Endothelial cell of umbilical vein (primary cell): ENCODE measurements around the gene ARSB. TPM values are rescaled to one million over a fixed set of nuclear protein-coding genes. Genes with fewer than 3 reads are reported as not detected.

Experiments used
- BruUV-seq: library from RNA; stranded (reverse); fragments of 400-500 nt; replicated peaks from 2 replicates; lab custom pipeline; 2021; lab: Mats Ljungman, UMichigan
- CTCF ChIA-PET: fragments of 300-600, 350-600 bp; sonication (Branson Sonifier 250); formaldehyde crosslinking; loops from one replicate; lab custom pipeline; 2021; ENCODE audit warnings: antibody characterized with exemption, inconsistent platforms; lab: Charles Lee
- POLR2A ChIA-PET: fragments of 300-600, 350-600 bp; sonication (Branson Sonifier 250); formaldehyde crosslinking; loops from one replicate; lab custom pipeline; 2021; ENCODE audit warnings: antibody characterized with exemption, inconsistent platforms; lab: Charles Lee
- DNase-seq: peaks from one replicate; pipeline ENCODE4 v3.0.0-alpha.2; 2011; ENCODE audit warnings: low read depth, low spot score
- FAIRE-seq: peaks from 2 replicates; lab custom pipeline; 2011; peaks lifted over from hg19 to GRCh38; lab: Jason Lieb, UNC
- H2AFZ ChIP-seq: 2 replicates; pipeline ENCODE4 v1.6.0; 2012; ENCODE audit warnings: low read depth, low read length, control low read depth, inconsistent platforms
- H3K27ac ChIP-seq: 2 replicates; pipeline ENCODE4 v1.5.1; 2011; ENCODE audit warnings: low read depth, mild to moderate bottlenecking, control low read depth, low read length, moderate library complexity; ENCODE audit not compliant: insufficient read depth
- H3K27me3 ChIP-seq, 2 experiments: 2 replicates each; pipeline versions ENCODE4 v1.6.0 to v1.6.1; 2011; ENCODE audit warnings: low read length in 2 of 2, mixed read lengths in 1 of 2; ENCODE audit not compliant: control insufficient read depth in 2 of 2, insufficient read depth in 2 of 2
- H3K36me3 ChIP-seq, 2 experiments: 2 replicates in 1 of 2; 3 replicates in 1 of 2; pipeline ENCODE4 v1.5.1; 2011; ENCODE audit warnings: low read length in 2 of 2, mild to moderate bottlenecking in 1 of 2, moderate library complexity in 1 of 2; ENCODE audit not compliant: control insufficient read depth in 2 of 2, insufficient read depth in 2 of 2; ENCODE audit errors: extremely low read depth in 1 of 2
- H3K4me1 ChIP-seq: 3 replicates; pipeline ENCODE4 v1.5.1; 2011; ENCODE audit warnings: mild to moderate bottlenecking, low read length; ENCODE audit not compliant: control insufficient read depth, insufficient read depth; ENCODE audit errors: extremely low read depth
- H3K4me2 ChIP-seq: 2 replicates; pipeline ENCODE4 v1.6.1; 2011; ENCODE audit warnings: low read length, control low read depth, mixed read lengths; ENCODE audit not compliant: insufficient read depth
- H3K4me3 ChIP-seq, 3 experiments: fragments of 200-600 bp in 1 of 3; sonication (generic), shearing (Covaris generic) in 1 of 3; replicated peaks in 1 of 3; 2 replicates each; pipeline ENCODE4 v1.5.1; 2011 to 2016; ENCODE audit warnings: control low read depth in 3 of 3, low read length in 3 of 3, mild to moderate bottlenecking in 2 of 3, inconsistent platforms in 1 of 3, low read depth in 1 of 3, moderate library complexity in 1 of 3; ENCODE audit not compliant: insufficient read depth in 1 of 3
- H3K79me2 ChIP-seq: 2 replicates; pipeline ENCODE4 v1.6.0; 2012; ENCODE audit warnings: low read length, inconsistent platforms; ENCODE audit not compliant: control insufficient read depth, insufficient read depth
- H3K9ac ChIP-seq: replicated peaks from 2 replicates; pipeline ENCODE3; 2011; ENCODE audit warnings: low read length, control low read depth; ENCODE audit not compliant: insufficient read depth; ENCODE audit errors: extremely low read depth
- H3K9me1 ChIP-seq: replicated peaks from 3 replicates; pipeline ENCODE4 v1.6.0; 2011; ENCODE audit warnings: mild to moderate bottlenecking, low read length; ENCODE audit not compliant: control insufficient read depth, insufficient read depth; ENCODE audit errors: extremely low read depth
- H3K9me3 ChIP-seq: replicated peaks from 2 replicates; pipeline ENCODE4 v1.5.1; 2012; ENCODE audit warnings: low read length, inconsistent platforms; ENCODE audit not compliant: control insufficient read depth, insufficient read depth
- H4K20me1 ChIP-seq: replicated peaks from 2 replicates; pipeline ENCODE3; 2011; ENCODE audit warnings: mild to moderate bottlenecking, low read length; ENCODE audit not compliant: control insufficient read depth, insufficient read depth; ENCODE audit errors: extremely low read depth
- EZH2 ChIP-seq: IDR thresholded peaks from 2 replicates; pipeline ENCODE4 v1.6.1; 2012; ENCODE audit warnings: borderline replicate concordance, low read depth, mild to moderate bottlenecking, moderate library complexity, low read length, inconsistent platforms; ENCODE audit not compliant: severe bottlenecking
- FOS ChIP-seq: IDR thresholded peaks from 2 replicates; pipeline ENCODE4 v1.6.1; 2011; ENCODE audit warnings: mild to moderate bottlenecking, low read length, moderate library complexity, borderline replicate concordance; ENCODE audit not compliant: insufficient read depth
- GATA2 ChIP-seq: IDR thresholded peaks from 2 replicates; pipeline ENCODE4 v1.7.0; 2011; ENCODE audit warnings: low read depth, mild to moderate bottlenecking, moderate library complexity, mixed read lengths, low read length; ENCODE audit not compliant: insufficient read length, insufficient read depth
- JUN ChIP-seq: IDR thresholded peaks from 2 replicates; pipeline ENCODE4 v1.6.1; 2011; ENCODE audit warnings: borderline replicate concordance, low read depth; ENCODE audit not compliant: insufficient read length, insufficient read depth
- MYC ChIP-seq: IDR thresholded peaks from one replicate; pipeline ENCODE4 v1.6.1; 2011; ENCODE audit warnings: mild to moderate bottlenecking, low read depth, low read length
- POLR2A ChIP-seq: IDR thresholded peaks from 2 replicates; pipeline ENCODE4 v1.6.1; 2012; ENCODE audit warnings: low read depth, mild to moderate bottlenecking, control low read depth, low read length
- POLR2AphosphoS5 ChIP-seq: IDR thresholded peaks from 2 replicates; pipeline ENCODE4 v1.6.1; 2012; ENCODE audit warnings: low read depth, mild to moderate bottlenecking, control low read depth, low read length, moderate library complexity; ENCODE audit not compliant: insufficient read depth
- dilution Hi-C: fragments of 300-500 bp; cut with MboI; formaldehyde crosslinking; loops from one replicate; pipeline ENCODE4 v1.15.0; 2019; ENCODE audit warnings: low sequenced_read_pairs; ENCODE audit not compliant: extremely low pct_ligation_motif_present
- intact Hi-C: fragments of 100-400 bp; cut with micrococcal nuclease; formaldehyde crosslinking; loops from one replicate; pipeline ENCODE4 v1.10.0; 2022
- polyA plus RNA-seq, 4 experiments: library from polyadenylated mRNA; depleted of rRNA in 3 of 4; stranded (reverse) in 3 of 4; unstranded in 1 of 4; fragments of >200 nt; gene quantifications; 2 replicates each; pipeline versions ENCODE4 v1.2.1 to v1.2.3, GENCODE V29; 2011 to 2012; ENCODE audit warnings: missing spikeins in 1 of 4
- total RNA-seq: library from RNA; stranded (reverse); gene quantifications from 2 replicates; pipeline ENCODE4 v1.2.3, GENCODE V29; 2021
- TF ChIP-seq, protein P1 (sequence below): IDR thresholded peaks from 2 replicates; pipeline ENCODE4 v1.6.1; 2011; ENCODE audit not compliant: insufficient read depth, insufficient read length
- TF ChIP-seq, protein P2 (sequence below), 2 donors: IDR thresholded peaks; 1 replicate in 1 of 2; 2 replicates in 1 of 2; pipeline ENCODE4 v1.5.1; 2011; ENCODE audit warnings: low read length in 2 of 2, mild to moderate bottlenecking in 2 of 2, moderate library complexity in 2 of 2, control low read depth in 1 of 2, inconsistent platforms in 1 of 2, low read depth in 1 of 2; ENCODE audit not compliant: insufficient read depth in 1 of 2; ENCODE audit errors: extremely low read depth in 1 of 2

ARSB gene
- total and polyA plus RNA-seq, 2 donors (not counting 3 experiments of a cell fraction or from before 2014, with no cell fraction given): 17.2 to 25.8 TPM

DNA sequence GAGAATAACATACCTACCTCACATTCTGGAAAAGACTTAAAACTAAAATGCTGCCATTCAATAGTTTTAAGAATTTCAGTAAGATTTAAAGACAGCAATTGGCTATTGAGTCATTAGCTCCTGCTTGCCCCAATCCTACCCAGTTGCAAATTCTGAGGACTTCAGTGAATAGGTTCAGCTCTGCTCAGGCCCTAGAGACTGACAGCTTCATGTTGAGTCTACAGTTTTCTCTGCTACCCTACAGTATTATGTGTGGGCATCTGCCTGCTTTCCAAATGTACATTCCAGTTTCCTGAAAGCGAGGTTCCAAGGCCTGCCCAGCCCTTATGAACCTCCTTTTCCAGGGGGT, 61.5 kb downstream of the ARSB start:
- Histone ChIP-seq H3K9me3 (no peaks in the 10 kb centered on the region), H3K4me2 (no peak overlapping the region), H3K27me3 (no peaks in the 10 kb centered on the region), H2AFZ (no peak overlapping the region), H3K27ac (no peak overlapping the region), H3K79me2 (no peaks in the 10 kb centered on the region), H3K9ac (no peak overlapping the region), H3K4me1 (peaks cover 3% of the 10 kb centered on the region), H3K36me3 (no peaks in the 10 kb centered on the region), H3K4me3 (no peak overlapping the region), H4K20me1 (no peaks in the 10 kb centered on the region), H3K9me1 (peaks cover 3% of the 10 kb centered on the region)
- ChIA-PET POLR2A (no interaction called here), CTCF (interaction anchor here (1.2 to 1.9 kb wide), 2 partner anchors 24 to 36 kb away, joined by 3 to 7 read pairs; no protein-coding TSS in a partner anchor)
- no peak for DNase-seq
- no peak for TF ChIP-seq EZH2
- no peak for TF ChIP-seq POLR2A
- no peak for TF ChIP-seq GATA2
- no peak for TF ChIP-seq POLR2AphosphoS5
- TF ChIP-seq FOS: no peak
- TF ChIP-seq, protein P1, sequence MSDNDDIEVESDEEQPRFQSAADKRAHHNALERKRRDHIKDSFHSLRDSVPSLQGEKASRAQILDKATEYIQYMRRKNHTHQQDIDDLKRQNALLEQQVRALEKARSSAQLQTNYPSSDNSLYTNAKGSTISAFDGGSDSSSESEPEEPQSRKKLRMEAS: no peak
- TF ChIP-seq, protein P2, sequence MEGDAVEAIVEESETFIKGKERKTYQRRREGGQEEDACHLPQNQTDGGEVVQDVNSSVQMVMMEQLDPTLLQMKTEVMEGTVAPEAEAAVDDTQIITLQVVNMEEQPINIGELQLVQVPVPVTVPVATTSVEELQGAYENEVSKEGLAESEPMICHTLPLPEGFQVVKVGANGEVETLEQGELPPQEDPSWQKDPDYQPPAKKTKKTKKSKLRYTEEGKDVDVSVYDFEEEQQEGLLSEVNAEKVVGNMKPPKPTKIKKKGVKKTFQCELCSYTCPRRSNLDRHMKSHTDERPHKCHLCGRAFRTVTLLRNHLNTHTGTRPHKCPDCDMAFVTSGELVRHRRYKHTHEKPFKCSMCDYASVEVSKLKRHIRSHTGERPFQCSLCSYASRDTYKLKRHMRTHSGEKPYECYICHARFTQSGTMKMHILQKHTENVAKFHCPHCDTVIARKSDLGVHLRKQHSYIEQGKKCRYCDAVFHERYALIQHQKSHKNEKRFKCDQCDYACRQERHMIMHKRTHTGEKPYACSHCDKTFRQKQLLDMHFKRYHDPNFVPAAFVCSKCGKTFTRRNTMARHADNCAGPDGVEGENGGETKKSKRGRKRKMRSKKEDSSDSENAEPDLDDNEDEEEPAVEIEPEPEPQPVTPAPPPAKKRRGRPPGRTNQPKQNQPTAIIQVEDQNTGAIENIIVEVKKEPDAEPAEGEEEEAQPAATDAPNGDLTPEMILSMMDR (IDR thresholded peaks at IDR 0.05; ENCODE audit: extremely low read depth in 1 of 2, insufficient read depth in 1 of 2, low read depth in 1 of 2, low read length in 2 of 2): no peak
- TF ChIP-seq JUN: no peak
- no peak for TF ChIP-seq MYC
- intact Hi-C loops: no loop called here
- no TSS peak for BruUV-seq
- no peak for FAIRE-seq
- dilution Hi-C loops: no loop called here
